ENCODE results near the gene CRIM1.

CRIM1 gene

DNA sequence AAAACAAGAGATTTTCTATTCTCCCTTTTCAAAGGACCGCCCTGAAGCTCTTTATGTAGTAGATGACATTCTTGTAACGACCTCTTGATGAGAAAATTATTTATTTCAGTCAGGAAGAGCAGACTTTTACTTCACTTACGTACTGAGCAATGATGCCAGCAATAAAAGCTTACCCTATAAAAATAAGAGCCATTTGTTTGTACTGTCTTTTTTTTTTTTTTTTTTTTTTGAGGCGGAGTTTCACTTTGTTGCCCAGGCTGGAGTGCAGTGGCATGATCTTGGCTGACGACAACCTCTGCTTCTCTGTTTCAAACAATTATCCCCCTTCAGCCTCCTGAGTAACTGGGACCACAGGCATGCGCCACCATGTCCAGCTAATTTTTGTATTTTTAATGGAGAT, 39.2 kb downstream of the CRIM1 start:
- no peak overlapping the region for H2AFZ ChIP-seq (ENCODE audit: low read length)
- no peaks in the 10 kb centered on the region for H3K4me1 ChIP-seq (ENCODE audit: low read length)
- H3K27ac ChIP-seq (ENCODE audit: low read length), result no peak overlapping the region
- H3K27me3 ChIP-seq (replicated peaks; ENCODE audit: insufficient read depth, low read length), result no peaks in the 10 kb centered on the region
- H3K9me3 ChIP-seq (replicated peaks; ENCODE audit: insufficient read depth, low read length), result no peaks in the 10 kb centered on the region
- no peaks in the 10 kb centered on the region for H3K36me3 ChIP-seq (replicated peaks; ENCODE audit: insufficient read depth, low read length)
- no peaks in the 10 kb centered on the region for H3F3A ChIP-seq (ENCODE audit: insufficient read depth, low read length)
- H3K9ac ChIP-seq (ENCODE audit: low read length), result no peak overlapping the region
- no peaks in the 10 kb centered on the region for H3K9me2 ChIP-seq (replicated peaks; ENCODE audit: insufficient read depth, low read length)
- TF ChIP-seq EZH2 (optimal IDR thresholded peaks at IDR 0.05; ENCODE audit: low read depth, low read length) (no peak), EZH2phosphoT487 (IDR thresholded peaks at IDR 0.05; ENCODE audit: low read length) (no peak)
- TF ChIP-seq, protein P1, sequence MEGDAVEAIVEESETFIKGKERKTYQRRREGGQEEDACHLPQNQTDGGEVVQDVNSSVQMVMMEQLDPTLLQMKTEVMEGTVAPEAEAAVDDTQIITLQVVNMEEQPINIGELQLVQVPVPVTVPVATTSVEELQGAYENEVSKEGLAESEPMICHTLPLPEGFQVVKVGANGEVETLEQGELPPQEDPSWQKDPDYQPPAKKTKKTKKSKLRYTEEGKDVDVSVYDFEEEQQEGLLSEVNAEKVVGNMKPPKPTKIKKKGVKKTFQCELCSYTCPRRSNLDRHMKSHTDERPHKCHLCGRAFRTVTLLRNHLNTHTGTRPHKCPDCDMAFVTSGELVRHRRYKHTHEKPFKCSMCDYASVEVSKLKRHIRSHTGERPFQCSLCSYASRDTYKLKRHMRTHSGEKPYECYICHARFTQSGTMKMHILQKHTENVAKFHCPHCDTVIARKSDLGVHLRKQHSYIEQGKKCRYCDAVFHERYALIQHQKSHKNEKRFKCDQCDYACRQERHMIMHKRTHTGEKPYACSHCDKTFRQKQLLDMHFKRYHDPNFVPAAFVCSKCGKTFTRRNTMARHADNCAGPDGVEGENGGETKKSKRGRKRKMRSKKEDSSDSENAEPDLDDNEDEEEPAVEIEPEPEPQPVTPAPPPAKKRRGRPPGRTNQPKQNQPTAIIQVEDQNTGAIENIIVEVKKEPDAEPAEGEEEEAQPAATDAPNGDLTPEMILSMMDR (IDR thresholded peaks at IDR 0.05; ENCODE audit: low read length), result no peak
- no peak overlapping the region for H3K4me3 ChIP-seq (ENCODE audit: low read length)
- H4K20me1 ChIP-seq (ENCODE audit: insufficient read depth, low read length), result no peaks in the 10 kb centered on the region
- no peak for DNase-seq
- H3K79me2 ChIP-seq (ENCODE audit: low read length), result no peaks in the 10 kb centered on the region
- no peak overlapping the region for H3K4me2 ChIP-seq (ENCODE audit: low read depth, low read length)

DNA sequence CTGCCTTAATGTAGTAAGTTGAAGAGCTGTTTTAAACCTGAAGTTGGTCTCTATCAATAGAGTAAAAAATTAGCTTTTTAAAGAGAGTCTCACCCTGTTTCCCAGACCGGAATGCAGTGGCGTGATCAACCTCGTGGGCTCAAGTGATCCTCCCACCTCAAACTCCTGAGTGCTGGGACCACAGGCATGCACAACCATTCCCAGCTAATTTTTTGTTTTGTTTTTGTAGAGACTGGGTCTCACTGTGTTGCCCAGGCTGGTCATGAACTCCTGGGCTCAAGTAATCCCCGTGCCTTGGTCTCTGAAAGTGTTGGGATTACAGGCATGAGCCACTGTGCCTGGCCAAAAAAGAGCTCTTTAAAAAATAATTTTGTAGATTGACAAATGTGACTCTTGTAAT, 40.3 kb downstream of the CRIM1 start:
- H3F3A ChIP-seq (ENCODE audit: insufficient read depth, low read length), result no peaks in the 10 kb centered on the region
- no peak overlapping the region for H3K4me3 ChIP-seq (ENCODE audit: low read length)
- H3K79me2 ChIP-seq (ENCODE audit: low read length), result no peaks in the 10 kb centered on the region
- H3K4me1 ChIP-seq (ENCODE audit: low read length), result no peaks in the 10 kb centered on the region
- H3K36me3 ChIP-seq (replicated peaks; ENCODE audit: insufficient read depth, low read length), result no peaks in the 10 kb centered on the region
- H3K9me2 ChIP-seq (replicated peaks; ENCODE audit: insufficient read depth, low read length), result no peaks in the 10 kb centered on the region
- H4K20me1 ChIP-seq (ENCODE audit: insufficient read depth, low read length), result no peaks in the 10 kb centered on the region
- no peak overlapping the region for H3K4me2 ChIP-seq (ENCODE audit: low read depth, low read length)
- no peaks in the 10 kb centered on the region for H3K9me3 ChIP-seq (replicated peaks; ENCODE audit: insufficient read depth, low read length)
- TF ChIP-seq EZH2 (optimal IDR thresholded peaks at IDR 0.05; ENCODE audit: low read depth, low read length) (no peak), EZH2phosphoT487 (IDR thresholded peaks at IDR 0.05; ENCODE audit: low read length) (no peak)
- TF ChIP-seq, protein P1 (IDR thresholded peaks at IDR 0.05; ENCODE audit: low read length), result no peak
- no peak overlapping the region for H3K27ac ChIP-seq (ENCODE audit: low read length)
- H2AFZ ChIP-seq (ENCODE audit: low read length), result no peak overlapping the region
- DNase-seq, result no peak
- H3K9ac ChIP-seq (ENCODE audit: low read length), result no peak overlapping the region
- H3K27me3 ChIP-seq (replicated peaks; ENCODE audit: insufficient read depth, low read length), result no peaks in the 10 kb centered on the region

DNA sequence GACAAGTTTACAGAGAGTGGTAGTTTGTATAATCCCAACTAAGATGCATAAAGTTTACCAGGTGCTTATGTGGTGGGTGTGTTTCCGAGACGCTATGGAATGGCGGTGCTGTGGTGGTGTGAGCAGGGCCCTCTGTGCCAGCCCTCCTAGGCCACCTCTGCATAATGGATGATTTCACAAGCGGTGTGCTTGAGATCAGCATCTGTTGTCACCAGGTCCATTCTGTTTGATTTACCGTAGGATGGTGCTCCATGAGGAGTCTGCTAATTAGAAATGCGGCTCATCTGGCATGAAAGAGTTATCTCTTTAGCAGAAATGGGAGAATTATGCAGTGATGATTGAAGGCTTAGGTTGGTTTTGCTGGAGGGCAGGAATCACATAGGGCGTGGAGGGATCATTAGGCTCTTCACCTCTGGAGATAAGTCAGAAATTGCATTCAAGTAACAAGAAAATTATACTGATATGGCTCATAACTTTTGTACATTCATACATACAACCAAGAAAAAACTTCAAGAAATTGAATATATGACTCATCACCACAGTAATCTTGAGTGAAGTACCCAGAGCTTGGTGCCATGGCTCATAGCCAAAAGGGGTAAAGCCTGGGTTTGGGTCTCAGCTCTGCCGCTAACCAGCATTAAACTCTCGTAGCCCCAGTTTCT, 41.4 kb downstream of the CRIM1 start:
- no peaks in the 10 kb centered on the region for H3K4me1 ChIP-seq (ENCODE audit: low read length)
- no peaks in the 10 kb centered on the region for H3K9me2 ChIP-seq (replicated peaks; ENCODE audit: insufficient read depth, low read length)
- H3K27ac ChIP-seq (ENCODE audit: low read length), result no peak overlapping the region
- H3K9me3 ChIP-seq (replicated peaks; ENCODE audit: insufficient read depth, low read length), result no peaks in the 10 kb centered on the region
- H2AFZ ChIP-seq (ENCODE audit: low read length), result no peak overlapping the region
- TF ChIP-seq EZH2phosphoT487 (IDR thresholded peaks at IDR 0.05; ENCODE audit: low read length), result no peak
- TF ChIP-seq EZH2 (optimal IDR thresholded peaks at IDR 0.05; ENCODE audit: low read depth, low read length), result no peak
- TF ChIP-seq, protein P1 (IDR thresholded peaks at IDR 0.05; ENCODE audit: low read length), result no peak
- H3K9ac ChIP-seq (ENCODE audit: low read length), result no peak overlapping the region
- H3K79me2 ChIP-seq (ENCODE audit: low read length), result no peaks in the 10 kb centered on the region
- H3K4me2 ChIP-seq (ENCODE audit: low read depth, low read length), result no peak overlapping the region
- no peak for DNase-seq
- H3K36me3 ChIP-seq (replicated peaks; ENCODE audit: insufficient read depth, low read length), result no peaks in the 10 kb centered on the region
- H3F3A ChIP-seq (ENCODE audit: insufficient read depth, low read length), result no peaks in the 10 kb centered on the region
- H3K27me3 ChIP-seq (replicated peaks; ENCODE audit: insufficient read depth, low read length), result no peaks in the 10 kb centered on the region
- no peak overlapping the region for H3K4me3 ChIP-seq (ENCODE audit: low read length)
- no peaks in the 10 kb centered on the region for H4K20me1 ChIP-seq (ENCODE audit: insufficient read depth, low read length)
